Kidney epithelial cell (primary cell): ENCODE measurements around the gene KLHL22. TPM values are rescaled to one million over a fixed set of nuclear protein-coding genes. Genes with fewer than 3 reads are reported as not detected.

Source experiments
- DNase-seq: peaks from one replicate; pipeline ENCODE4 v3.0.0-alpha.2; 2010; ENCODE audit warnings: low read depth
- H3K27me3 ChIP-seq: 2 replicates; pipeline ENCODE4 v1.6.0; 2011; ENCODE audit warnings: low read length; ENCODE audit not compliant: control insufficient read depth, insufficient read depth
- H3K36me3 ChIP-seq: 2 replicates; pipeline ENCODE4 v1.5.1; 2011; ENCODE audit warnings: low read length; ENCODE audit not compliant: control insufficient read depth, insufficient read depth
- H3K4me3 ChIP-seq: 2 replicates; pipeline ENCODE4 v1.5.1; 2011; ENCODE audit warnings: low read depth, mild to moderate bottlenecking, control low read depth, low read length
- total RNA-seq: library from RNA; depleted of rRNA; stranded (reverse); fragments of >200 nt; gene quantifications from 2 replicates; pipeline ENCODE4 v1.2.3, GENCODE V29; 2015
- TF ChIP-seq, protein P1 (sequence below): IDR thresholded peaks from 2 replicates; pipeline ENCODE4 v1.5.1; 2011; ENCODE audit warnings: mild to moderate bottlenecking, moderate library complexity, low read length, control low read depth, inconsistent platforms; ENCODE audit not compliant: insufficient read depth, poor library complexity, severe bottlenecking

Gene KLHL22
- total RNA-seq, 1 donor from 2014 or later = 18.6 TPM

- TF ChIP-seq, protein P1, sequence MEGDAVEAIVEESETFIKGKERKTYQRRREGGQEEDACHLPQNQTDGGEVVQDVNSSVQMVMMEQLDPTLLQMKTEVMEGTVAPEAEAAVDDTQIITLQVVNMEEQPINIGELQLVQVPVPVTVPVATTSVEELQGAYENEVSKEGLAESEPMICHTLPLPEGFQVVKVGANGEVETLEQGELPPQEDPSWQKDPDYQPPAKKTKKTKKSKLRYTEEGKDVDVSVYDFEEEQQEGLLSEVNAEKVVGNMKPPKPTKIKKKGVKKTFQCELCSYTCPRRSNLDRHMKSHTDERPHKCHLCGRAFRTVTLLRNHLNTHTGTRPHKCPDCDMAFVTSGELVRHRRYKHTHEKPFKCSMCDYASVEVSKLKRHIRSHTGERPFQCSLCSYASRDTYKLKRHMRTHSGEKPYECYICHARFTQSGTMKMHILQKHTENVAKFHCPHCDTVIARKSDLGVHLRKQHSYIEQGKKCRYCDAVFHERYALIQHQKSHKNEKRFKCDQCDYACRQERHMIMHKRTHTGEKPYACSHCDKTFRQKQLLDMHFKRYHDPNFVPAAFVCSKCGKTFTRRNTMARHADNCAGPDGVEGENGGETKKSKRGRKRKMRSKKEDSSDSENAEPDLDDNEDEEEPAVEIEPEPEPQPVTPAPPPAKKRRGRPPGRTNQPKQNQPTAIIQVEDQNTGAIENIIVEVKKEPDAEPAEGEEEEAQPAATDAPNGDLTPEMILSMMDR = no peak
- no peaks in the 10 kb centered on the region for H3K36me3 ChIP-seq
- H3K27me3 ChIP-seq = peaks cover 25% of the 10 kb centered on the region
- no peak for DNase-seq
- no peak overlapping the region for H3K4me3 ChIP-seq
Observed at GRCh38 chr22:20424932-20425565, 70.5 kb downstream of the KLHL22 start.

DNA sequence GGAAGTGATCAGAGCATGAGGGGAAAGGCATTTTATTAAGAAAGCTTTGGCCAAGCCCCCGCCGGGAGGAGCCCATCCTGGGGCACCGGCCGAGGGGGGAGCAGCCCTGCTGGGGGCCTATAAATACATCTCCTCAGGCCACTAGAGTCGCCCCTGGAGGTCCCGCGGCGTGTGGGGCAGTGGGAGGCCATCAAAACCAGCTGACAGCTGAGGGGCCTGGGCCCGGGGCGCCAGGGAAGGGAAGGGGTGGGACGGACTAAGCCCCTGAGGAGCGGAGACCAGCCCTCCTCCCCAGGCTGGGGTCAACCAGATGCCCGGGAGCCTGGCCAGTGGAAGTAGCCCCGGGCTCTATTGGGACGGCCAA, 71.0 kb downstream of the KLHL22 start:
- DNase-seq = no peak
- TF ChIP-seq, protein P1 = no peak

GRCh38 chr22:20423906-20424551, 71.6 kb downstream of the KLHL22 start:
- TF ChIP-seq, protein P1 = no peak
- DNase-seq = no peak
- H3K27me3 ChIP-seq = peaks cover 17% of the 10 kb centered on the region
- H3K36me3 ChIP-seq = no peaks in the 10 kb centered on the region
- H3K4me3 ChIP-seq = no peak overlapping the region

More for the DNA sequence above, 71.0 kb downstream of the KLHL22 start:
- no peak overlapping the region for H3K4me3 ChIP-seq
- peaks cover 20% of the 10 kb centered on the region for H3K27me3 ChIP-seq
- H3K36me3 ChIP-seq = no peaks in the 10 kb centered on the region

GRCh38 chr22:20423008-20423905, 72.3 kb downstream of the KLHL22 start:
- no peak overlapping the region for H3K4me3 ChIP-seq
- no peaks in the 10 kb centered on the region for H3K36me3 ChIP-seq
- TF ChIP-seq, protein P1 = no peak
- peaks cover 17% of the 10 kb centered on the region for H3K27me3 ChIP-seq
- DNase-seq = no peak

DNA sequence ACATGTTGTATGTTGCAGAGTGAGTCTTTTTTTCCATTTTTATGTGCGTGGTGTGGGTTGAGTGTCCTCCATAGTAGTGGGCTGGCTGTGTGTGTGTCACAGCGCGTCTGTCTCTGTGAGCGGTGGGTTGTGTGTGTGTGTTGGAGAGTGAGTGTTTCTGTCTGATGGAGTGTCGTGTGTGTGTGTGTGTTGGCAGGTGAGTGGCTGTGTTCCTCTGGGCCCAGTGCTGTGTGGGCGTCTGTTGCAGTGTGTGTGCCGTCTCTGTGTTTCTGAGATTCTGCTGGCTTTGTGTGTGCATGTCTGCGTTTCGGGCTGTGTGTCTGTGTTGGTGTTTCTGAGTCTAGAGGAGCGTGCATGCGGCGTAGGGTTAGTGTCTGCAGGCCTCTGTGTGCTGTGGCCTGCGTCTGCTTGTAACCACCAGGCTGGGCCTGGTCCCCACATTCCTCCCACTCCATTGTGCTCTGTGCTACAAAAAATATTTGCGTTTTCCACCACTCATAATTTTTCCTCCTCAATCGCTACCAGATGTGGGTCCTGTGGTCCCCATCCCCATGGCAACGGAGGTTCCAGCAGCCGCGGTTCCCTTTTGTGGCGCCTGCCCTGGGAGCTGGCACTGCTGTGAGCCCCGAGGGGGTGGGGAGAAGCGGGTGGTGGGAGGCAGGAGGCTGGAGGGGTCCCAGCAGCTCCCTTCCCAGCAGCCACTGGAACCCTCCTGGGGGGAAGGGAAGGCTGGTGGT, 73.2 kb downstream of the KLHL22 start:
- TF ChIP-seq, protein P1 = no peak
- no peak for DNase-seq
- Histone ChIP-seq H3K36me3 (no peaks in the 10 kb centered on the region), H3K4me3 (no peak overlapping the region), H3K27me3 (peaks cover 17% of the 10 kb centered on the region)
